GM19025 (cell line): ENCODE results near the gene DAPK1.
"Not testable (repeated sequence)": the region's sequence is repeated elsewhere in the genome, so short reads cannot be mapped to it uniquely, and the experiment has no call there.

Source experiments
- ATAC-seq: cut with Tn5 transposase; IDR thresholded peaks from one replicate; pipeline ENCODE4 v1.9.1; 2021; ENCODE audit warnings: mild to moderate bottlenecking, low read depth, moderate library complexity; ENCODE audit not compliant: unreplicated experiment

The DAPK1 gene

GRCh38 chr9:87722393-87723088 is 224.9 kb downstream of the DAPK1 start:
- no peak for ATAC-seq

- no peak for ATAC-seq
Observed at GRCh38 chr9:87725356-87725899, 227.8 kb downstream of the DAPK1 start.

- ATAC-seq: no peak
Observed at GRCh38 chr9:87725900-87726709, 228.4 kb downstream of the DAPK1 start, which contains the start of gene CTSL. Gene CTSL, plus strand, starts transcription at chr9:87726119. Its CDS starts 1,485 bp downstream, at chr9:87727604.

- no peak for ATAC-seq
Observed at GRCh38 chr9:87729246-87729645, 231.6 kb downstream of the DAPK1 start.

GRCh38 chr9:87731321-87731720 is 233.7 kb downstream of the DAPK1 start:
- no peak for ATAC-seq

- ATAC-seq: no peak
Observed at GRCh38 chr9:87732344-87732743, 234.7 kb downstream of the DAPK1 start.

- ATAC-seq: no peak
Observed at GRCh38 chr9:87732756-87733155, 235.1 kb downstream of the DAPK1 start.

- no peak for ATAC-seq
Observed at GRCh38 chr9:87733273-87734052, 235.8 kb downstream of the DAPK1 start.

- ATAC-seq: no peak
Observed at GRCh38 chr9:87734106-87734505, 236.4 kb downstream of the DAPK1 start.

GRCh38 chr9:87739546-87739945 is 241.9 kb downstream of the DAPK1 start:
- no peak for ATAC-seq

- no peak for ATAC-seq
Observed at GRCh38 chr9:87740209-87740608, 242.5 kb downstream of the DAPK1 start.

- no peak for ATAC-seq
Observed at GRCh38 chr9:87741326-87741725, 243.7 kb downstream of the DAPK1 start.

GRCh38 chr9:87741891-87742290 is 244.2 kb downstream of the DAPK1 start:
- ATAC-seq: no peak

GRCh38 chr9:87742813-87743428 is 245.3 kb downstream of the DAPK1 start:
- ATAC-seq: no peak

- not testable (repeated sequence) for ATAC-seq
Observed at GRCh38 chr9:87744247-87744646, 246.6 kb downstream of the DAPK1 start.

GRCh38 chr9:87746186-87746585 is 248.5 kb downstream of the DAPK1 start:
- ATAC-seq: no peak

- no peak for ATAC-seq
Observed at GRCh38 chr9:87748881-87749280, 251.2 kb downstream of the DAPK1 start.

GRCh38 chr9:87749335-87750035 is 251.8 kb downstream of the DAPK1 start:
- ATAC-seq: no peak

- no peak for ATAC-seq
Observed at GRCh38 chr9:87750726-87751125, 253.1 kb downstream of the DAPK1 start.

- no peak for ATAC-seq
Observed at GRCh38 chr9:87751423-87751822, 253.8 kb downstream of the DAPK1 start.
